K562 (cell line): ENCODE results near the gene BAHD1. TPM values are rescaled to one million over a fixed set of nuclear protein-coding genes. Genes with fewer than 3 reads are reported as not detected.
A peak's percentile ranks its signal among the peaks of the same experiment; 100 is the strongest.

Source experiments
- ATAC-seq: fragments of 200-7000 bp; cut with Tn5 transposase; 3 replicates; pipeline ENCODE4 v1.9.1; 2020; ENCODE audit warnings: moderate library complexity
- BruUV-seq: library from RNA; stranded (reverse); fragments of 400-500 nt; replicated peaks from 2 replicates; lab custom pipeline; 2021; lab: Mats Ljungman, UMichigan
- CTCF ChIA-PET: fragments of 300-600 bp; formaldehyde crosslinking; extraction: SDS; loops from one replicate; lab custom pipeline; 2021; ENCODE audit warnings: low intra/inter-chr PET ratio; lab: Yijun Ruan, JAX
- POLR2A ChIA-PET: fragments of 300-600, 350-650 bp; sonication (Branson Sonifier 250); formaldehyde crosslinking; extraction: SDS; loops from one replicate; lab custom pipeline; 2021; ENCODE audit warnings: antibody characterized with exemption, inconsistent platforms; lab: Yijun Ruan, JAX
- DNase-seq, 4 experiments: peaks; one replicate each; pipeline versions ENCODE4 v3.0.0 to v3.0.0-alpha.2; 2011 to 2018; ENCODE audit warnings: low spot score in 3 of 4, mixed read lengths in 3 of 4; ENCODE audit errors: extremely low read depth in 1 of 4
- FAIRE-seq: peaks from 2 replicates; lab custom pipeline; 2011; peaks lifted over from hg19 to GRCh38; lab: Jason Lieb, UNC
- H2AFZ ChIP-seq: 2 replicates; pipeline ENCODE4 v1.6.0; 2011; ENCODE audit warnings: low read depth, low read length, control low read depth, inconsistent platforms
- H3K27ac ChIP-seq: fragments of 200-600 bp; 3 replicates; pipeline ENCODE4 v1.8.0; 2011; ENCODE audit warnings: low read depth, mild to moderate bottlenecking, control low read depth, inconsistent platforms, low read length, moderate library complexity, mixed read lengths; ENCODE audit errors: extremely low read depth
- H3K27me3 ChIP-seq, 2 experiments: fragments of 300-600 bp in 1 of 2; 2 replicates in 1 of 2; 3 replicates in 1 of 2; pipeline versions ENCODE4 v1.6.0 to v1.8.0; 2011; ENCODE audit warnings: inconsistent platforms in 2 of 2, low read length in 2 of 2, mild to moderate bottlenecking in 1 of 2, mixed read lengths in 1 of 2, moderate library complexity in 1 of 2; ENCODE audit not compliant: control insufficient read depth in 2 of 2, insufficient read depth in 2 of 2
- H3K36me3 ChIP-seq: fragments of 300-600 bp; 3 replicates; pipeline ENCODE4 v1.8.0; 2011; ENCODE audit warnings: mild to moderate bottlenecking, low read length, inconsistent platforms; ENCODE audit not compliant: control insufficient read depth, insufficient read depth
- H3K4me1 ChIP-seq, 2 experiments: fragments of 200-600 bp in 1 of 2; replicated peaks in 1 of 2; 2 replicates in 1 of 2; 3 replicates in 1 of 2; pipeline versions ENCODE4 v1.5.1 to v1.8.0; 2011; ENCODE audit warnings: inconsistent platforms in 2 of 2, low read length in 2 of 2, mild to moderate bottlenecking in 1 of 2, mixed read lengths in 1 of 2, moderate library complexity in 1 of 2; ENCODE audit not compliant: control insufficient read depth in 2 of 2, insufficient read depth in 2 of 2
- H3K4me2 ChIP-seq: 2 replicates; pipeline ENCODE4 v1.6.1; 2011; ENCODE audit warnings: low read length, control low read depth, inconsistent platforms, mixed read lengths; ENCODE audit not compliant: insufficient read depth
- H3K4me3 ChIP-seq: fragments of 200-600 bp; sonication (generic), shearing (Covaris generic); 2 replicates; pipeline ENCODE4 v1.5.1; 2016; ENCODE audit warnings: control low read depth, inconsistent platforms
- H3K79me2 ChIP-seq: fragments of 200-600 bp; 3 replicates; pipeline ENCODE4 v1.8.0; 2011; ENCODE audit warnings: low read length, inconsistent platforms; ENCODE audit not compliant: control insufficient read depth, insufficient read depth
- H3K9ac ChIP-seq, 2 experiments: 2 replicates each; pipeline versions ENCODE4 v1.6.0 to v1.6.1; 2011; ENCODE audit warnings: low read depth in 2 of 2, low read length in 2 of 2, control low read depth in 1 of 2, inconsistent platforms in 1 of 2, mild to moderate bottlenecking in 1 of 2, mixed read lengths in 1 of 2; ENCODE audit not compliant: insufficient read depth in 1 of 2
- H3K9me1 ChIP-seq: one replicate; pipeline ENCODE4 v1.6.0; 2011; ENCODE audit warnings: inconsistent platforms, mild to moderate bottlenecking, low read length, moderate library complexity; ENCODE audit not compliant: control insufficient read depth, insufficient read depth
- H3K9me3 ChIP-seq: replicated peaks from 2 replicates; pipeline ENCODE4 v1.5.1; 2011; ENCODE audit warnings: low read depth, low read length, inconsistent platforms; ENCODE audit not compliant: control insufficient read depth, insufficient read depth
- H4K20me1 ChIP-seq: replicated peaks from 2 replicates; pipeline ENCODE4 v1.6.1; 2011; ENCODE audit warnings: low read length, inconsistent platforms, mixed read lengths; ENCODE audit not compliant: control insufficient read depth, insufficient read depth
- CBFB ChIP-seq: sonication (generic); formaldehyde crosslinking; IDR thresholded peaks from 2 replicates; pipeline ENCODE4 v1.4.0; 2020; ENCODE audit warnings: mild to moderate bottlenecking, missing genetic modification reagents
- CBX1 ChIP-seq: sonication (generic); IDR thresholded peaks from 2 replicates; pipeline ENCODE4 v1.6.1; 2016; ENCODE audit warnings: antibody characterized with exemption, low read depth, mild to moderate bottlenecking
- FOXO4 ChIP-seq: fragments of 450-650 bp; formaldehyde crosslinking; IDR thresholded peaks from 2 replicates; pipeline ENCODE4 v1.4.0; 2020; ENCODE audit warnings: mild to moderate bottlenecking, moderate library complexity
- GTF2F1 ChIP-seq: IDR thresholded peaks from 2 replicates; pipeline ENCODE4 v1.6.1; 2011; ENCODE audit warnings: low read depth, low read length, improper control_type of control experiment
- HBP1 ChIP-seq: fragments of 450-650 bp; formaldehyde crosslinking; IDR thresholded peaks from 2 replicates; pipeline ENCODE4 v1.4.0; 2022; ENCODE audit warnings: missing genetic modification characterization
- MIER1 ChIP-seq: fragments of 450-650 bp; IDR thresholded peaks from 2 replicates; pipeline ENCODE4 v1.6.1; 2016; ENCODE audit warnings: antibody characterized with exemption, mild to moderate bottlenecking, low read depth
- NR2F6 ChIP-seq: fragments of 450-650 bp; formaldehyde crosslinking; IDR thresholded peaks from 2 replicates; pipeline ENCODE4 v1.4.0; 2020; ENCODE audit warnings: mild to moderate bottlenecking
- STAT5B ChIP-seq: fragments of 250-450 bp; sonication (Bioruptor Pico); IDR thresholded peaks from 2 replicates; pipeline ENCODE4 v1.8.0; 2021; ENCODE audit warnings: mild to moderate bottlenecking, inconsistent platforms
- TFE3 ChIP-seq: fragments of 450-650 bp; formaldehyde crosslinking; IDR thresholded peaks from 2 replicates; pipeline ENCODE4 v1.4.0; 2020; ENCODE audit warnings: mild to moderate bottlenecking, mixed read lengths
- U2AF2 ChIP-seq: fragments of 200-400 bp; formaldehyde crosslinking; optimal IDR thresholded peaks from 2 replicates; pipeline ENCODE3; 2017; ENCODE audit warnings: low read depth, mild to moderate bottlenecking, low read length
- YY1 ChIP-seq, 3 experiments: IDR thresholded peaks; 2 replicates each; pipeline ENCODE4 v1.6.1; 2011; ENCODE audit warnings: low read length in 2 of 3, mild to moderate bottlenecking in 2 of 3, moderate library complexity in 2 of 3, borderline replicate concordance in 1 of 3, control low read depth in 1 of 3, low read depth in 1 of 3; ENCODE audit not compliant: insufficient read depth in 3 of 3, insufficient replicate concordance in 2 of 3, control insufficient read depth in 1 of 3, insufficient read length in 1 of 3; ENCODE audit errors: extremely low read depth in 1 of 3
- ZBTB33 ChIP-seq: sonication (generic); formaldehyde crosslinking; IDR thresholded peaks from 2 replicates; pipeline ENCODE4 v1.8.1; 2023; ENCODE audit warnings: mild to moderate bottlenecking, missing genetic modification reagents
- WGBS: fragments of 100-300 bp; shearing (Covaris generic); methylation state at CpG from one replicate; pipeline ENCODE4 v1.1.6; 2016; ENCODE audit warnings: low coverage, mixed read lengths; ENCODE audit not compliant: insufficient coverage; ENCODE audit errors: missing lambda C conversion rate; 5-methylcytosine and 5-hydroxymethylcytosine counted together
- in situ Hi-C: fragments of 300-500 bp; cut with MboI; formaldehyde crosslinking; loops from 4 replicates; pipeline ENCODE4 v1.15.0; 2018; ENCODE audit warnings: inconsistent platforms, mixed read lengths
- intact Hi-C: fragments of 100-400 bp; cut with micrococcal nuclease; formaldehyde crosslinking; loops from 2 replicates; pipeline ENCODE4 v1.14.2; 2022
- polyA plus RNA-seq, 8 experiments: library from polyadenylated mRNA; depleted of rRNA in 4 of 8; stranded (reverse) in 5 of 8; unstranded in 3 of 8; fragments of >200 nt; fragmentation: Nextera tagmentation in 2 of 8; fragmentation: Illumina TruSeq in 1 of 8; extraction: Ambion mirVana in 2 of 8; extraction: Trizol in 1 of 8; gene quantifications; 2 replicates each; pipeline versions ENCODE4 v1.2.1 to v1.2.3, GENCODE V29; 2011 to 2014; ENCODE audit warnings: inconsistent platforms in 1 of 8, missing spikeins in 1 of 8
- total RNA-seq, 7 experiments: library from RNA; depleted of rRNA in 6 of 7; stranded (reverse); fragments of >200 nt in 6 of 7; fragmentation: Illumina TruSeq in 2 of 7; extraction: Trizol in 2 of 7; gene quantifications; 2 replicates each; pipeline versions ENCODE4 v1.2.1 to v1.2.3, GENCODE V29; 2011 to 2021; ENCODE audit warnings: low replicate concordance in 1 of 7

The BAHD1 gene
- total and polyA plus RNA-seq, 9 of the 15 experiments (the other 6 are each of a cell fraction or from before 2014, with no cell fraction given), result 0.55 to 38.5 (median 11.5) TPM

GRCh38 chr15:40489274-40490175, 48.8 kb downstream of the BAHD1 start:
- Histone ChIP-seq H3K27me3 (no peaks in the 10 kb centered on the region), H3K4me3 (no peak overlapping the region), H3K9me1 (no peaks in the 10 kb centered on the region), H3K79me2 (no peaks in the 10 kb centered on the region), H3K9me3 (no peaks in the 10 kb centered on the region; the same call in 1 of the 2 replicates)
- intact Hi-C loops, result no loop called here
- no peak for TF ChIP-seq STAT5B (CRISPR knock-in tag)
- TF ChIP-seq GTF2F1, result no peak
- no peak for TF ChIP-seq CBX1
- TF ChIP-seq FOXO4 (CRISPR knock-in tag), result no peak
- no peak for TF ChIP-seq MIER1
- peak; percentile 39; the same call in 1 of the 2 replicates for TF ChIP-seq ZBTB33
- TF ChIP-seq NR2F6 (CRISPR knock-in tag), result no peak
- TF ChIP-seq HBP1 (CRISPR knock-in tag), result no peak
- no peak for TF ChIP-seq TFE3 (CRISPR knock-in tag)
- no peak for TF ChIP-seq U2AF2
- peak in 1 of 3 experiments; percentile 68 for TF ChIP-seq YY1 (IDR thresholded peaks at IDR 0.05; ENCODE audit: borderline replicate concordance in 1 of 3, control insufficient read depth in 1 of 3, extremely low read depth in 1 of 3, insufficient read depth in 3 of 3, insufficient read length in 1 of 3, insufficient replicate concordance in 2 of 3, low read depth in 1 of 3, low read length in 2 of 3)
- no peak for TF ChIP-seq CBFB (CRISPR knock-in tag)
- TF ChIP-seq, all 486 proteins: peak for 2
- H3K27ac ChIP-seq, result no peak overlapping the region
- POLR2A ChIA-PET, result no interaction called here
- 79% methylated on average over 30 of the region's 47 CpGs for WGBS
- in situ Hi-C loops, result no loop called here
- no peak overlapping the region for H3K4me2 ChIP-seq
- FAIRE-seq (no peak), ATAC-seq (no peak), DNase-seq (no peak)
- CTCF ChIA-PET, result no interaction called here
- no peaks in the 10 kb centered on the region for H4K20me1 ChIP-seq
- no peaks in the 10 kb centered on the region for H3K36me3 ChIP-seq
- H2AFZ ChIP-seq, result peak overlapping the region; percentile 35; the same call in 1 of the 2 replicates
- BruUV-seq, result no TSS peak
- peaks cover 3 to 4% of the 10 kb centered on the region in 2 experiments; a peak in 4 of 5 replicates for H3K4me1 ChIP-seq
- H3K9ac ChIP-seq, result no peak overlapping the region
